ENCODE results near the gene DHX34.
"Not testable (repeated sequence)": the region's sequence is repeated elsewhere in the genome, so short reads cannot be mapped to it uniquely, and the experiment has no call there.

The DHX34 gene

DNA sequence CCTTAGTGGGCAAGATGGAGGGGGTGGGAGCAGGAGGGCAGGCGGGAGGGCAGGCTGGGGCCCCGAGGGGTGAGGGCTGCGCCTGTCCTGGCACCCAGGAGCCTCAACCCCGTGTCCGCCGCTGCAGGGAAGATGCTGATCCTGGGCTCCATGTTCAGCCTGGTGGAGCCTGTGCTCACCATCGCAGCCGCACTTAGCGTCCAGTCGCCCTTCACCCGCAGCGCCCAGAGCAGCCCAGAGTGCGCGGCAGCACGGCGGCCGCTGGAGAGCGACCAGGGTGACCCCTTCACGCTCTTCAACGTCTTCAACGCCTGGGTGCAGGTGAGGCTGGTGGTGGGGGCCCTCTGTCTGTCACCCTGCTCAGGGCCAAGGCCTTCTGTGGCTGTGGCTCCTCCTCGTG, 23.5 kb downstream of the DHX34 start:
- no peak for DNase-seq

GRCh38 chr19:47373246-47374240, 24.4 kb downstream of the DHX34 start:
- DNase-seq: no peak

DNA sequence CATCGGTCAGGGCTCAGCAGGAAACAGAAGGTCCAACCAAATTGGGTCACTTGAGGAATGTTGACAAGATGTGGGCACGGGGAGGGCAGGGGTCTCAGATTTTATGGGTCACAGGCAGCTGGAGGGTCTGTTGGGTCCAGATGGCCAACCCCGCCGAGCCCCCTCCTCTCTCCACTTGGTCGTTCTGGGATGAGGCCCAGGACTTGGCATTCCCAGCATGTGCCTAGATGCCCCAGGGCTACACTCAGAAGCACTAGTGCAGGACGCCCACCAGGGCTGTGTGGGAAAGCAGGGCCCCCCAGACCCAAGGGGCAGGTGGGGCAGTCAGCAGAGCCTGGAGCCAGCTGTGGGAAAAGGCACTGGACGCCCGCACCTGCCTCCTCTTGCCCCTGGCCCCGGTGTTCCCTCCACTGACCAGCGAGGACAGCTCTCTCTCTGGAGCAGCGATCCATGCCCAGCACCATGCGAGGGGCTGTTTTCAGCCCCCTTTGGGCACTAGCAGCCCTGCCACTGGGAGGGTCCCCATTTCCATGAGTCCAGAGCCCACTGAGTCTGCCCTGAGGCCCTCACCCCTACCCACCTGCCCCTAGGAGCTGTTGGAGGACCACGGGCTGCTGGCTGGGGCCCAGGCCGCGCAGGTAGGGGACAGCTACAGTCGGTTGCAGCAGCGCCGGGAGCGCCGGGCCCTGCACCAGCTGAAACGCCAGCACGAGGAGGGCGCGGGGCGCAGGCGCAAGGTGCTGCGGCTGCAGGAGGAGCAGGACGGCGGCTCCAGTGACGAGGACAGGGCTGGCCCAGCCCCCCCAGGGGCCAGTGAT, 26.0 kb downstream of the DHX34 start:
- no peak for DNase-seq

- no peak for DNase-seq
These were observed 26.8 kb downstream of the DHX34 start for GRCh38 chr19:47375694-47376588.

GRCh38 chr19:47376589-47377144, 27.6 kb downstream of the DHX34 start:
- no peak for DNase-seq

DNA sequence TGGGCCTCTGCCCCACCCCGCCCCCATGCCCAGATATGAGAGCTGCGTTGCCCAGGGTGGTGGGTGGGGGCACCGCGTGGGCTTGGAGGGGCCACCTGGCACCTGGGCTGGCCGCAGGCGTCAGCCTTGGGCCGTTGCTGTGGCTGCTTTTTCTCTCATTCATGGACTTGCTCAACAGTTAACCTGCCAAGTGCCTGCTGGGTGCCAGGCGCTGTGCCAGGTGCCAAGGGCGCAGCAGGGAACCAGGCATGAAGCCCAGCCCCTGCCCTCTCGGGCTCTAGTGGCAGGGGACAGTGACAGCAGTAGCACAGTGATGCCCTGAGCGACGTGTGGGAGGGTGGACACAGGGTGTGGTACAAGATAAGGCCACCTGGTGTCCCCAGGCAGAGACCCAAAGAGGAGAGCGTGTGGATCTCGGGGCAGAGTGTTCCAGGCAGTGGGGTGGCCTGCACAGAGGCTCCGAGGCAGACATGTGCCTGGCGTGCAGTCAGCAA, 28.1 kb downstream of the DHX34 start:
- no peak for DNase-seq

DNA sequence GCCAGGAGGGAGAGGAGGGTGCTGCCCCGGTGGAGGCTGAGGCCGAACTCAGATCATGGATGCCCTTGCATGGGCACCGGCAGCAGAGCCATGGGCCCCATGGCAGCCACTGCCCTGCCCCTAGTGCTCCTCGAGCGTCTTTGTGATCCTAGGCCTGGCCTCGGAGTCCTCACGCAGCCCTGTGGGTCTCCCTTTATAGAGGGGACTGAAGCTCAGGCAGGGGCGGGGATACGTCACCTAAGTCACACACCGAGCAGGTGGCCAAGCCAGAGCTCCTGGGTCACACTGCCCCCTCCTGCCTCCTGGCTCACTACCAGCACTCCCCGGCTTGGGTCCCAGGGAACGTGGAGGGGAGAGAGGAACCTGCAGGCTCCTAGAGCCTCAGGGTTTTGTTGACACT, 28.7 kb downstream of the DHX34 start:
- no peak for DNase-seq

DNA sequence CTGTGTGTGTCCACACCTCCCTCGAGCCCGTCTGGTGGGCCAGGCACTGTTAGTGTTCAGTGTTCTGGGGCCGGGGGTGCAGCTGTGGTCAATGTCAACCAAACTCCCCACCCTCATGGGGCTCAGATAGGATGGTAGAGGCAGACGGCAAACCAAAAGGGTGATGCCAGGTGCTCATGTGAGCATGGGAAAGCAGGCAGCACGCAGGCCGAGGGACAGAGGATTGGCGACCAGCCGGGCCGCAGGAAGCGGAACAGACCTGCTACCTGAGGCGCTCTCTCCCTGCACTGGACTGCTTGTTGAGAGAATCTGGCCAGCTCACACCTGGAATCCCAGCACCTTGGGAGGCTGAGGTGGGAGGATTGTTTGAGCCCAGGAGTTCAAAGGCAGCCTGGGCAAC, 29.1 kb downstream of the DHX34 start:
- DNase-seq: no peak

DNA sequence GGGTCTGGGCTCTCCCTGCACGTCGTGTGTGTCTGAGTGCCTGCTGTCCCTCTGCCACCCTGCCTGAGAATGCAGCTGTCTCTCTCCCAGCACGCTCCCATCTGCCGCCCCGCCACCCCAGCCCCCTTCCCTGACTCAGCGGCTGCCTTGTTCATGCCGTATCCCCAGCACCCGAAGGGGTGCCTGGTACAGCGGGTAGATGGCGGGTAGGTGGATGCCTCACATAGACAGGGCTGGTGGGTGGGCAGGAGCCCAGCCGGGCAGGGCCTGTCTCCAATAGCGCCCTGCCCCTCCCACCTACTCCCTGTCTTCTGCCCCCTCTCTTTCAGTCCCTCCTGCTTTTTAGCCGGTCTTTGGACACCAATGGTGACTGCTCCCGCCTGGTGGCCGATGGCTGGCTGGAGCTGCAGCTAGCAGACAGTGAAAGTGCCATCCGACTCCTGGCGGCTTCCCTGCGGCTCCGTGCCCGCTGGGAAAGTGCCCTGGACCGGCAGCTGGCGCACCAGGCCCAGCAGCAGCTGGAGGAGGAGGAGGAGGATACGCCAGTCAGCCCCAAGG, 30.3 kb downstream of the DHX34 start:
- no peak for DNase-seq

DNA sequence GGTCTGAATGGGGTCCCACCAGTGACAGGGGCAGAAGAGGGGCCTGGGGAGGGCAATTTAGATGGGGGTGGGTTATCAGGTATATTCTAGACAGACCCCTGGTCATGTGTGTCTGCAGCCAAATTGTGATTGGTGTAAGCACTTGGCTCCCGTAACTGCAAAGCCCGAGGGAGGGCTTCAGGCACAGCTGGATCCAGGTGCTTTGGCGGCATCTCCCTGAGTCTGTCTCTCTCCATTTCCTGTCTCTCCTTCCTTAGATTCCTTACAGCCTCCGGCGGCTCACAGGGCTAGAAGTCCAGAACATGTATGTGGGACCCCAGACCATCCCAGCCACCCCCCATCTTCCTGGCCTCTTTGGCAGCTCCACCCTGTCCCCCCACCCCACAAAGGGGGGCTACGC, 31.4 kb downstream of the DHX34 start:
- no peak for DNase-seq

- DNase-seq: no peak
These were observed 32.0 kb downstream of the DHX34 start for GRCh38 chr19:47381121-47381520.

DNA sequence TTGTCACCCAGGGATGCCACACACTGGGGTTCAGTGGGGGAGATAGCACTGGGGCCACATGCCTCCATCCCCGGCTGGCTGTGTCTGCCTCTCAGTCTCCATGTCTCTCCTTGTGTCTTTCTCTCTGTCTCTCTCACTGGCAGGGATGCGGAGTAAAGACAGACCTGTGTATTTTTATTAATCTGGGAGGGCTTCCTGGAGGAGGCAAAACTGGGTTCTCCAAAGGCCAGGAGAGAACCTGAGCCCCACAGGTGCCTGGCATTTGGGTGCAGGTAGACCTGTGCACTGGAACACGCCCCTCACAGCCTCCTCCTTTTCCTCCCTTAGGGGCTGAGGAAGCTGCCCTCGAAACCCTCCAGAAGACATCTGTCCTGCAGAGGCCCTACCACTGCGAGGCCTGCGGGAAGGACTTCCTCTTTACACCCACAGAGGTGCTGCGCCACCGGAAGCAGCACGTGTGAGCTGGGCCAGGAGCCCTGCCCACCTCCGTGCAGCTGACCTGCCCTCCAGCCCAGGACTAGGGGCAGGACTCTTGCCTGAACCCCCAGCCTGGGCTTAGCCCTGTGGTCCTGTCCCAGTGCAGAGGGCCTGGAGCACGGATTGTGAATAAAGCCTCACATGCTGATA, 32.7 kb downstream of the DHX34 start:
- no peak for DNase-seq

DNA sequence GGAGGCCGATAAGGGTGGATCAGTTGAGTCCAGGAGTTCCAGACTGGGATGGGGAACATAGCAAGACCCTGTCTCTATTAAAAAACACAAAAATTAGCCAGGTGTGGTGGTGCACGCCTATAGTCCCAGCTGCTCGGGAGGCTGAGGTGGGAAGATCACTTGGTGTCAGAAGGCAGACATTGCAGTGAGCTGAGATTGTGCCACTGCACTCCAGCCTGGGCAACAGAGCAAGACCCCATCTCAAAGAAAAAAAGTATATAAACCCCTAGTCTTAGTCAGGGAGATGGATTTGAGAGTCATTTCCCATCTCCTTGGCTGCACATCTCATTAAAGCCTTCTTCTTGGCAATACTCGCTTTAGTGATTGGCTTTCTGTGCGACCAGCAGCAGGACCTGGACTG, 34.8 kb downstream of the DHX34 start:
- DNase-seq: not testable (repeated sequence)

DNA sequence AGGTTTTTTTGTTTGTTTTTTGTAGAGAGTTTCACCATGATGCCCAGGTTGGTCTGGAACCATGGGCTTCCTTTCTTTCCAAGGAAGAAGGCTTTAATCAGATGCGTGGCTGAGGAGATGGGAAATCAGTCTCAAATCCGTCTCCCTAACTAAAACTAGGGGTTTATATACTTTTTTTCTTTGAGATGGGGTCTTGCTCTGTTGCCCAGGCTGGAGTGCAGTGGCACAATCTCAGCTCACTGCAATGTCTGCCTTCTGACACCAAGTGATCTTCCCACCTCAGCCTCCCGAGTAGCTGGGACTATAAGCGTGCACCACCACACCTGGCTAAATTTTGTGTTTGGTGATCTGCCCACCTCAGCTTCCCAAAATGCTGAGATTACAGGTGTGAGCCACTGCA, 35.4 kb downstream of the DHX34 start:
- not testable (repeated sequence) for DNase-seq

DNA sequence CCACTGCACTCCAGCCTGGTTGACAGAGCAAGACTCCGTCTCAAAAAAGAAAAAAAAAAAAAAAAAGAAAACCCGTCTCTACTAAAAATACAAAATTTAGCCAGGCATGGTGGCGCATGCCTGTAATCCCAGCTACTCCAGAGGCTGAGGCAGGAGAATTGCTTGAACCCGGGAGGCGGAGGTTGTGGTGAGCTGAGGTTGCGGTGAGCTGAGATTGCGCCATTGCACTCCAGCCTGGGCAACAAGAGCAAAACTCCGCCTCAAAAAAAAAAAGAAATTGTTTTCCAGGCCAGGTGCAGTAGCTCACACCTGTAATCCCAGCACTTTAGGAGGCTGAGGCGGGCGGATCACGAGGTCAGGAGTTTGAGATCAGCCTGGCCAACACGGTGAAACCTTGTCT, 37.5 kb downstream of the DHX34 start:
- not testable (repeated sequence) for DNase-seq

- not testable (repeated sequence) for DNase-seq
These were observed 38.5 kb downstream of the DHX34 start for GRCh38 chr19:47387623-47388022.

DNA sequence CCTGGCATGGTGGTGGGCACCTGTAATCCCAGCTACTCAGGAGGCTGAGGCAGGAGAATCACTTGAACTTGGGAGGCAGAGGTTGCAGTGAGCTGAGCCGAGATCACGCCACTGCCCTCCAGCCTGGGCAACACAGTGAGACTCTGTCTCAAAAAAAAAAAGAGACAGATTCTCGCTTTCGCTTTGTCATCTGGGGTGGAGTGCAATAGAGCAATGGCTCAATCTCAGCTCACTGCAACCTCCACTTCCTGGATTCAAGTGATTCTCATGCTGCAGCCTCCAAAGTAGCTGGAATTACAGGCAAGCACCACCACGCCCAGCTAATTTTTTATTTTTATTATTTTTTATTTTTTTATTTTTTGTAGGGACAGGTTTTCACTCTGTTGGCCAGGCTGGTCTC, 39.6 kb downstream of the DHX34 start:
- not testable (repeated sequence) for DNase-seq

DNA sequence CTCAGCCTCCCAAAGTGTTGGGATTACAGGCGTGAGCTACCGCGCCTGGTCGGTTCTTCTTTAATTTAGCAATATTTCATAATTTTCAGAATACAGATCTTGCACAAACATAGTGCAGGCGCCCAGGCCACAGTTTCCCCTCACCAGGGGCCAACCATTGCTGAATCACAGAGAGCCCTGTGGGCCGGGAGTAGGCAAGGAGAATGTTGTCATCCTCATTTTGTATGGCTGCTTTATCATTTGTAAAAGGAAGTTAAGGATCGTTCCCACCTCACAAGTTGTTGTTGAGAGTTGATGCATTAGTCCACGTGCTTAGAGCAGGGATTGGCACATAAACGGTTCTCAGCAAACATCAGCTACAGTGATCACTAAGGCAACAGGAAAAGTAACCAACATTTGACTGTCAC, 40.0 kb downstream of the DHX34 start:
- DNase-seq: no peak

- no peak for DNase-seq
These were observed 41.7 kb downstream of the DHX34 start for GRCh38 chr19:47390533-47391488.
